PFSK-1 (cell line): ENCODE measurements around the gene PERCC1.

Source experiments
- FOXP2 ChIP-seq: optimal IDR thresholded peaks from 2 replicates; pipeline ENCODE3; 2011; ENCODE audit warnings: borderline replicate concordance, control low read depth, inconsistent platforms; ENCODE audit not compliant: insufficient read depth; ENCODE audit errors: extremely low read length, extremely low read depth
- POLR2AphosphoS5 ChIP-seq: IDR thresholded peaks from 2 replicates; pipeline ENCODE4 v1.6.1; 2012; ENCODE audit warnings: low read depth, mild to moderate bottlenecking, control low read depth, low read length, moderate library complexity
- SIN3A ChIP-seq: IDR thresholded peaks from 2 replicates; pipeline ENCODE4 v1.6.1; 2012; ENCODE audit warnings: mild to moderate bottlenecking, low read length, moderate library complexity, borderline replicate concordance; ENCODE audit not compliant: insufficient read depth
- TAF1 ChIP-seq: IDR thresholded peaks from 2 replicates; pipeline ENCODE4 v1.6.1; 2012; ENCODE audit warnings: low read length, control low read depth, borderline replicate concordance; ENCODE audit not compliant: insufficient read depth
- TF ChIP-seq, protein P1 (sequence below), 2 experiments: IDR thresholded peaks; 2 replicates each; pipeline versions ENCODE4 v1.6.1 to v1.8.0; 2011 to 2012; ENCODE audit warnings: low read depth in 2 of 2, low read length in 2 of 2, control low read depth in 1 of 2, inconsistent platforms in 1 of 2, mild to moderate bottlenecking in 1 of 2, moderate library complexity in 1 of 2; ENCODE audit not compliant: insufficient read depth in 1 of 2

Gene PERCC1

DNA sequence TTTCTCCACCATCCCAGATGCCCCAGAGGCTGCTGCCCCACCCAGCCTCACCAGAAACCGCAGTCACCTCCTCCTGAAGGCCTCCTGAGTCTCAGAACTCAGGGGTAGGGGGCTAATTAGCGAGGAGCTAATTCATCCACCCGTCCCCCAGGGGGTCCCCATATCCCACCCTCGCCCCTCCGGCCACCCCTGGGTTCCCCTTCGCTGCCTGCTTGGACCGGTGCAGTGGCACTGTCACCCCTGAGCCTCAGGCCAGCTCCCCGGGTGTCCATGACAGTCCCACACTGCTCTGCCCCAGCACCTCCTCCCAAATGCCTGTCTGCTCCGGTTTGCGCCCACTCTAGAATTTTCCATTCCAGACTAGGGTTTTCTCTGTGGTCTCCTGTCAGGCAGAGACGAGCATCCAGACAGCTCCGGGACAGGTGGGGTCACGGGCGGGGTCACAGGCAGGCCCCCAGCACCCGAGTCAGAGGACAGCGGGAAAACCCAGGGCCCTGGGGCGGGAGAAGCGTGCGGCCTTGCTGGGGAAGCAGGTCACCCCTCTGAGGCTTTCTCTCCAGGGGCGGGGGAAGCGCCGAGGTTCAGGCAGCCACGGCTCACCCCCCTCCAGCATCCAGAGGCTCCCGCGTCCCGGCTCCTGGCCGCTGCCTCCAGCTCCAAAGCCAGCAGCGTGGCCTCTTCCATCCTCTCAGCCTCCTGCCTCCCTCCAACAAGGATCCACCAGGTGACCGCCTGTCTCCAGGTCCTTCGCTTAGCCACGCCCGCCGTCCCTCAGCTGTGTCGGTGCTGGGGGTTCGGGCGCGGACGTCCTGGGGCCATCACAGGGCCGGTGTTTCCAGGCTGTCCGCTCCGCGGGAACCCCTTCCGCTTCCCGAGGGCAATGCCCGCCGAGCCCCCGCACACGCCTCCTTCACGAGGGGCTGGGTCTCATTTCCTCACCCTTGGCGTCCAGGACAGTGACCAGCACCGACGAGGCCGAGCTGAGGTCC lies 3.1 kb upstream of the PERCC1 start:
- no peak for TF ChIP-seq POLR2AphosphoS5
- TF ChIP-seq, protein P1, sequence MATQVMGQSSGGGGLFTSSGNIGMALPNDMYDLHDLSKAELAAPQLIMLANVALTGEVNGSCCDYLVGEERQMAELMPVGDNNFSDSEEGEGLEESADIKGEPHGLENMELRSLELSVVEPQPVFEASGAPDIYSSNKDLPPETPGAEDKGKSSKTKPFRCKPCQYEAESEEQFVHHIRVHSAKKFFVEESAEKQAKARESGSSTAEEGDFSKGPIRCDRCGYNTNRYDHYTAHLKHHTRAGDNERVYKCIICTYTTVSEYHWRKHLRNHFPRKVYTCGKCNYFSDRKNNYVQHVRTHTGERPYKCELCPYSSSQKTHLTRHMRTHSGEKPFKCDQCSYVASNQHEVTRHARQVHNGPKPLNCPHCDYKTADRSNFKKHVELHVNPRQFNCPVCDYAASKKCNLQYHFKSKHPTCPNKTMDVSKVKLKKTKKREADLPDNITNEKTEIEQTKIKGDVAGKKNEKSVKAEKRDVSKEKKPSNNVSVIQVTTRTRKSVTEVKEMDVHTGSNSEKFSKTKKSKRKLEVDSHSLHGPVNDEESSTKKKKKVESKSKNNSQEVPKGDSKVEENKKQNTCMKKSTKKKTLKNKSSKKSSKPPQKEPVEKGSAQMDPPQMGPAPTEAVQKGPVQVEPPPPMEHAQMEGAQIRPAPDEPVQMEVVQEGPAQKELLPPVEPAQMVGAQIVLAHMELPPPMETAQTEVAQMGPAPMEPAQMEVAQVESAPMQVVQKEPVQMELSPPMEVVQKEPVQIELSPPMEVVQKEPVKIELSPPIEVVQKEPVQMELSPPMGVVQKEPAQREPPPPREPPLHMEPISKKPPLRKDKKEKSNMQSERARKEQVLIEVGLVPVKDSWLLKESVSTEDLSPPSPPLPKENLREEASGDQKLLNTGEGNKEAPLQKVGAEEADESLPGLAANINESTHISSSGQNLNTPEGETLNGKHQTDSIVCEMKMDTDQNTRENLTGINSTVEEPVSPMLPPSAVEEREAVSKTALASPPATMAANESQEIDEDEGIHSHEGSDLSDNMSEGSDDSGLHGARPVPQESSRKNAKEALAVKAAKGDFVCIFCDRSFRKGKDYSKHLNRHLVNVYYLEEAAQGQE (IDR thresholded peaks at IDR 0.05; ENCODE audit: insufficient read depth in 1 of 2, low read depth in 2 of 2, low read length in 2 of 2): no peak
- no peak for TF ChIP-seq TAF1
- TF ChIP-seq SIN3A: no peak
- no peak for TF ChIP-seq FOXP2

DNA sequence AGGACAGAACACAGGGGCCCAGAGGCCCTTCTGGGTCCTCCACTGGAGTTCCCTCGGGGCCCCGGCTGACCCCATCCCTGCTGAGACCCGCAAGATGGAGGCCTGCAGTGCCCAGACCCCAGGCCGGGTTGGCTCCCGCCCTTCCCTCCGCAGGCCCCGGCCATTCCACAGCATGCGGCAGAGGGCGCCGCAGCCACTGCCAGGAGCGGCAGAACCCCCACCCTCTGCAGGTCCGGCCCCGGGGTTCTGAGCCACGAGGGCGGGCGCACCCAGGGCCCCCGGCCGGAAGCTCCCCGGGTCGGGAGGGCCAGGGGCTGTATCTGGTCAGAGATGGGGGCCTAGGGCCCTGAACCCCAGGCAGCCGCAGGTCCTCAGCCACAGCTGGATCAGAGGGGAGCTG lies 2.4 kb upstream of the PERCC1 start:
- TF ChIP-seq TAF1 (no peak), POLR2AphosphoS5 (no peak), FOXP2 (no peak), SIN3A (no peak)
- TF ChIP-seq, protein P1 (IDR thresholded peaks at IDR 0.05; ENCODE audit: insufficient read depth in 1 of 2, low read depth in 2 of 2, low read length in 2 of 2): no peak

DNA sequence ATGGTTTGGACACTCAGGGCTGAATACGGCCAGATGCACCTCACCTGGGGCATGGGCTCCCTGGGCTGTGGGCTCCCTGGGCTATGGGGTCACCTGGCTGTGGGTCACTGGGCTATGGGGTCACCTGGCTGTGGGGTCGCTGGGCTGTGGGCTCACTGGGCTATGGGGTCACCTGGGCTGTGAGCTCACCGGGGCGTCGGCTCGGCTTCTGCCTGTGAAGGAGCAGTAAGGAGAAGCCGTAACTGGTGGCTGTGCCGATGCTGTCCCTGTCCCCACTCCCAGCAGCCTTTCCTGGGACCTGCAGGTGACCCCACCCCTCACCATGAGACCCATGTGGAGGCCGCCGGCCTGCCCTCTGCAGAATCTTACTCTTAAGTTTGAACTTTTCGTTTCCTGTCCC lies 1.9 kb upstream of the PERCC1 start:
- TF ChIP-seq TAF1: no peak
- TF ChIP-seq FOXP2: no peak
- TF ChIP-seq POLR2AphosphoS5: no peak
- TF ChIP-seq SIN3A: no peak
- TF ChIP-seq, protein P1 (IDR thresholded peaks at IDR 0.05; ENCODE audit: insufficient read depth in 1 of 2, low read depth in 2 of 2, low read length in 2 of 2): no peak

- TF ChIP-seq, protein P1 (IDR thresholded peaks at IDR 0.05; ENCODE audit: insufficient read depth in 1 of 2, low read depth in 2 of 2, low read length in 2 of 2): no peak
- TF ChIP-seq SIN3A (no peak), TAF1 (no peak), POLR2AphosphoS5 (no peak), FOXP2 (no peak)
Observed at GRCh38 chr16:1429631-1430030, 1.2 kb upstream of the PERCC1 start.

DNA sequence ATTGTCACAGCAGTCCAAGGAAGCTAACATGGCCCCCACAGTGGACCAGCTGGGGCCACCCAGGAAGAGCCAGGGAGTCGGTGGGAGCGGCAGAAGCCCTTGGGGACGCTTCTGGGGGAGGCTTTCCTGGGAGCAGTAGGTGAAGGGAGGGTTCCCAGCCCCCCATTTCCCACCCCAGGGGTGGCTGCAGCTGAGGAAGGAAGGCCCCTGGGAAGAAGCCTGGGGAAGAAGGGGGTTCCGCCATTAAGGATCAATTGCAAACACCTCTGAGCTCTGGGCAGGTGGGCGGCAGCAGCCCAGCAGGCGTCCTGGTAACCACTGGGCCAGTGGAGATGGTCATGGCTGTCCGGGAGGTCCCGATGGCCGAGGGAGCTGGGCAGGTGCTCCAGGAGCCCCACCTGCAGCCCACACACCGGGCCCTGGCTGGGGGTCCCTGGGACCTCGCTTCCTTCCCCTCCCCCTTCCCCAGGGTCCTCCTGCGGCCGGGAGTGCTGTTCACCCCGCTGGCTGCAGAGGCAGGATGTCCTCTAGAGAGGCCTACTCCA lies 592 bp upstream of the PERCC1 start:
- TF ChIP-seq POLR2AphosphoS5 (no peak), SIN3A (no peak), FOXP2 (no peak), TAF1 (no peak)
- TF ChIP-seq, protein P1 (IDR thresholded peaks at IDR 0.05; ENCODE audit: insufficient read depth in 1 of 2, low read depth in 2 of 2, low read length in 2 of 2): no peak
